Esophagus muscularis mucosa (tissue), 4 donors: ENCODE measurements around the gene MANSC4. TPM values are rescaled to one million over a fixed set of nuclear protein-coding genes. Genes with fewer than 3 reads are reported as not detected.

Source experiments
- DNase-seq: peaks from one replicate; pipeline ENCODE4 v3.0.0-alpha.2; 2017; ENCODE audit errors: extremely low spot score
- H3K27ac ChIP-seq, 4 donors: fragments of 200-600 bp; sonication (generic); replicated peaks in 1 of 4; 1 replicate in 3 of 4; 2 replicates in 1 of 4; pipeline ENCODE4 v1.5.1; 2016 to 2019; ENCODE audit warnings: mild to moderate bottlenecking in 1 of 4
- H3K27me3 ChIP-seq, 4 donors: fragments of 200-600 bp; sonication (generic); one replicate each; pipeline versions ENCODE4 v1.5.1 to v1.6.0; 2016 to 2019
- H3K36me3 ChIP-seq, 4 donors: fragments of 200-600 bp; sonication (generic); one replicate each; pipeline ENCODE4 v1.5.1; 2016 to 2019
- H3K4me1 ChIP-seq, 4 donors: fragments of 200-600 bp; sonication (generic); one replicate each; pipeline ENCODE4 v1.5.1; 2016 to 2019
- H3K4me3 ChIP-seq, 4 donors: fragments of 200-600 bp; sonication (generic); 1 replicate in 2 of 4; 2 replicates in 2 of 4; pipeline ENCODE4 v1.5.1; 2016 to 2019; ENCODE audit warnings: mild to moderate bottlenecking in 4 of 4, moderate library complexity in 1 of 4
- H3K9me3 ChIP-seq, 4 donors: fragments of 200-600 bp; sonication (generic); 1 replicate in 3 of 4; 2 replicates in 1 of 4; pipeline ENCODE4 v1.5.1; 2016 to 2019
- EP300 ChIP-seq: sonication (generic); formaldehyde crosslinking; IDR thresholded peaks from one replicate; pipeline ENCODE4 v1.6.1; 2017; ENCODE audit warnings: antibody characterized with exemption
- POLR2A ChIP-seq: fragments of 450-650 bp; IDR thresholded peaks from one replicate; pipeline ENCODE4 v1.6.1; 2017; ENCODE audit warnings: antibody characterized with exemption, moderate library complexity, mild to moderate bottlenecking, low read depth
- POLR2AphosphoS5 ChIP-seq, 2 donors: sonication (generic); formaldehyde crosslinking; IDR thresholded peaks; one replicate each; pipeline ENCODE4 v1.6.1; 2017; ENCODE audit warnings: antibody characterized with exemption in 2 of 2
- WGBS: methylation state at CpG from one replicate; pipeline ENCODE4 v1.1.5; 2018; 5-methylcytosine and 5-hydroxymethylcytosine counted together
- intact Hi-C: fragments of 100-400 bp; cut with DNase I; formaldehyde crosslinking; loops from one replicate; pipeline ENCODE4 v1.15.1; 2023
- total RNA-seq, 4 donors: library from RNA; depleted of rRNA; stranded (reverse); fragments of >200 nt; gene quantifications; one replicate each; pipeline versions ENCODE4 v1.1.0 to v1.2.1, GENCODE V29; 2016
- TF ChIP-seq, protein P1 (sequence below), 3 experiments: fragments of 200-600 bp in 2 of 3; fragments of 450-650 bp in 1 of 3; sonication (generic) in 2 of 3; IDR thresholded peaks; one replicate each; pipeline ENCODE4 v1.5.1; 2017 to 2019; ENCODE audit warnings: antibody characterized with exemption in 3 of 3, mild to moderate bottlenecking in 2 of 3, moderate library complexity in 1 of 3

The MANSC4 gene
- total RNA-seq, 4 donors from 2014 or later: 0.39 TPM; not detected in 3

DNA sequence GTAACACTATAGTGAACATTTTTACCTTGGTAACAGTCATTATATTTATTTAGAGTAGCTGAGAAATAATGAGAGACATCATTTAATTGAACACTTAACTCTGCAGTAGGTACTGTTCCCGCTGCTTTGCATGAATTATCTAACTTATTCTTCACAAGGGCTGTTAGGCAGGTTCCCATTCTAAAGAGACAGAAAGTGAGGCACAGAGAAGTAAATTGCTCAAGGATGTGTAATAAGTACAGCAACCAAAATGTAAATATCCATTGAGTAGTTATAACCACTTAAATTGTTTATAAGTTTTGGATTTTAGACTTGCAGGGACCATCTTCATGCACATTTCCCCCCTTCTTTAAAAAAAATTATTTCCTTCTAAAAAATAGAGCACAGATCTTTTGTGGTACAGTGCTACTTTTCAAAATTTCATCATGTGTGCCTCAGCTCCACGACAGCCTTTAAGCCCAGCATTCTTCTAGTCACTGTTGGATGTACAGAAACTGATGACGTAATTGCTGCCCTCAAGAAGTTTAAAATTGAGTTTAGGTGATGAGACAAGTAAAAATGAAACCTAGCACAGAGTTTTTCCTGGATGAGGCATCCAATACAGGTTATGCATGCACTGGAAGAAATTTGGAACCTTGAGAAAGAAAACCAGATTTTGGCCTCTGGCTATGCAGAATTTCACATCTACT, 6.0 kb upstream of the MANSC4 start:
- intact Hi-C loops: no loop called here
- Histone ChIP-seq H3K4me3 (no peak overlapping the region), H3K27me3 (no peaks in the 10 kb centered on the region), H3K36me3 (peaks cover 0 to 2% (median 0%) of the 10 kb centered on the region in 4 donors), H3K9me3 (no peaks in the 10 kb centered on the region), H3K4me1 (peaks cover 20 to 98% (median 91%) of the 10 kb centered on the region in 4 donors), H3K27ac (no peak overlapping the region)
- no peak for DNase-seq
- 75% methylated on average over 3 of the region's 3 CpGs for WGBS
- TF ChIP-seq, protein P1, sequence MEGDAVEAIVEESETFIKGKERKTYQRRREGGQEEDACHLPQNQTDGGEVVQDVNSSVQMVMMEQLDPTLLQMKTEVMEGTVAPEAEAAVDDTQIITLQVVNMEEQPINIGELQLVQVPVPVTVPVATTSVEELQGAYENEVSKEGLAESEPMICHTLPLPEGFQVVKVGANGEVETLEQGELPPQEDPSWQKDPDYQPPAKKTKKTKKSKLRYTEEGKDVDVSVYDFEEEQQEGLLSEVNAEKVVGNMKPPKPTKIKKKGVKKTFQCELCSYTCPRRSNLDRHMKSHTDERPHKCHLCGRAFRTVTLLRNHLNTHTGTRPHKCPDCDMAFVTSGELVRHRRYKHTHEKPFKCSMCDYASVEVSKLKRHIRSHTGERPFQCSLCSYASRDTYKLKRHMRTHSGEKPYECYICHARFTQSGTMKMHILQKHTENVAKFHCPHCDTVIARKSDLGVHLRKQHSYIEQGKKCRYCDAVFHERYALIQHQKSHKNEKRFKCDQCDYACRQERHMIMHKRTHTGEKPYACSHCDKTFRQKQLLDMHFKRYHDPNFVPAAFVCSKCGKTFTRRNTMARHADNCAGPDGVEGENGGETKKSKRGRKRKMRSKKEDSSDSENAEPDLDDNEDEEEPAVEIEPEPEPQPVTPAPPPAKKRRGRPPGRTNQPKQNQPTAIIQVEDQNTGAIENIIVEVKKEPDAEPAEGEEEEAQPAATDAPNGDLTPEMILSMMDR (IDR thresholded peaks at IDR 0.05): no peak
- no peak for TF ChIP-seq EP300
- TF ChIP-seq POLR2AphosphoS5 (IDR thresholded peaks at IDR 0.05): no peak
- no peak for TF ChIP-seq POLR2A

DNA sequence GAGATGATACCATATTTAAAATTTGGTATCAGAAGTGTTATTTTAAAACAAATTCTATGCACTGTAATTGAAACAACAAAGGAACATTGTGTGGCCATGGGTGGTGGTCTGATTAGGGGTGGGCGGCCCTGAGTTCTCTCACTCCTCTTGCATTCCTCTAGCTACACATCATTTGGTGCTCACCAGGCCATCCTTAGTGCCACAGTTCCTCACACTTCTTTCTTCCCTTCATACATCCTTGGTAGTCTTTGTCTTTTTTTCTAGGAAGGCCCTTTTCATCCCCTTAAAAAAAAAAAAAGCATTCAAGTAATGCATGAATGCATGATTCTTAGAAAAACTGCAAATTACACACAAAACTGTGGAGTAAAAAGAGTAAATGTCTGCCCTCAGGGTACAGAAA, 2.4 kb upstream of the MANSC4 start:
- TF ChIP-seq EP300 (no peak), POLR2A (no peak), POLR2AphosphoS5 (IDR thresholded peaks at IDR 0.05) (no peak)
- TF ChIP-seq, protein P1 (IDR thresholded peaks at IDR 0.05): no peak
- 64% methylated on average over 1 of the region's 1 CpG for WGBS
- no peak for DNase-seq
- Histone ChIP-seq H3K27ac (peak overlapping the region; percentile 95 to 97 (median 96)), H3K9me3 (no peaks in the 10 kb centered on the region), H3K4me1 (peaks cover 22 to 77% (median 76%) of the 10 kb centered on the region in 4 donors), H3K4me3 (peak overlapping the region; percentile 88 to 90 (median 88)), H3K27me3 (no peaks in the 10 kb centered on the region), H3K36me3 (no peaks in the 10 kb centered on the region)
- intact Hi-C loops: loop anchor here (5.0 kb wide), 1 partner anchor 40 kb away; no protein-coding TSS in a partner anchor

DNA sequence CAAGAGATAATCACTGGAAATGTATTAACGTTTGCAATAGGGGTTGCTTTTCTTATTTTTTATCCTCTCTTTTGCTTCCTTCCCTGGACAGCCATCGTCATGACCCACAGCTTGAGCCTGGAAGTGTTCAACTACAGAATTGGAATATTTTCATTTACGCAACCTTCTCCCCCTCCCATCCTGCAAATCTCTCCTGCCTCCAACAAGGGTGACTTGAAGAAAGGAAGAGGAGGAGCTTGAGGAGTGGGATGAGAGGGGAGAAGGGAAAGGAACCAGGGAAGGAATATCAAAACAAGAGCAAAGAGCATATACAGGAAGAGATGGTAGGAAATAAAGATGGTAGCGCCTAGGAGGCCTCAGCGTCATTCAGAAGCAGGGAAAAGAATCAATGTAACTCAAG, 1.6 kb upstream of the MANSC4 start:
- peak overlapping the region; percentile 88 to 90 (median 88) for H3K4me3 ChIP-seq
- no peak for TF ChIP-seq POLR2AphosphoS5 (IDR thresholded peaks at IDR 0.05)
- no peak for TF ChIP-seq EP300
- TF ChIP-seq, protein P1 (IDR thresholded peaks at IDR 0.05): no peak
- no peak for TF ChIP-seq POLR2A
- no peaks in the 10 kb centered on the region for H3K9me3 ChIP-seq
- H3K27me3 ChIP-seq: no peaks in the 10 kb centered on the region
- peaks cover 22 to 70% (median 68%) of the 10 kb centered on the region in 4 donors for H3K4me1 ChIP-seq
- intact Hi-C loops: loop anchor here (5.0 kb wide), 1 partner anchor 39 kb away; no protein-coding TSS in a partner anchor
- 43% methylated on average over 5 of the region's 5 CpGs for WGBS
- H3K27ac ChIP-seq: peak overlapping the region; percentile 95 to 97 (median 96)
- no peaks in the 10 kb centered on the region for H3K36me3 ChIP-seq
- DNase-seq: no peak

DNA sequence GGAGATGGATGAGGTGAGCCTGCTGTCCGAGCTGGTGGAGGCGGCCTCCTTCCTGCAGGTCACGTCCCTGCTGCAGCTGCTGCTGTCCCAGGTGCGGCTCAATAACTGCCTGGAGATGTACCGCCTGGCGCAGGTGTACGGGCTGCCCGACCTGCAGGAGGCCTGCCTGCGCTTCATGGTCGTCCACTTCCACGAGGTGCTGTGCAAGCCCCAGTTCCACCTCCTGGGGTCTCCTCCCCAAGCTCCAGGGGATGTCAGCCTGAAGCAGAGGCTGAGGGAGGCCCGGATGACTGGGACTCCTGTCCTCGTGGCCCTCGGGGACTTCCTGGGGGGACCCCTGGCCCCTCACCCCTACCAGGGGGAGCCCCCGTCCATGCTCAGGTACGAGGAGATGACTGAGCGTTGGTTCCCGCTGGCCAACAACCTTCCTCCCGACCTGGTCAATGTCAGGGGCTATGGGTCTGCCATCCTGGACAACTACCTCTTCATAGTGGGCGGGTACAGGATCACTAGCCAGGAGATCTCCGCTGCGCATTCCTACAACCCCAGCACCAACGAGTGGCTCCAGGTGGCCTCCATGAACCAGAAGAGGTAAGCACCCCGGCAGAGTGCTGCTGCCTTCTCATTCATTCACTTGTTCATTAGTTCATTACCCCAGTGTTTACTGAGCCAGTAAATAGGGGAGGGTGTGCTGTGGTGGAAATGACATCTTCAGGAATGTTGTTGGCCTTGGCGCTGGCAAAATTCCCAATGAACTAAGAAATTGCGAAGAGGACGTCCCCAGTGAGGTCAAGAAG, 774 bp upstream of the MANSC4 start:
- H3K36me3 ChIP-seq: no peaks in the 10 kb centered on the region
- 18% methylated on average over 9 of the region's 27 CpGs for WGBS
- peak; percentile 22 to 53 for TF ChIP-seq POLR2AphosphoS5 (IDR thresholded peaks at IDR 0.05)
- TF ChIP-seq, protein P1 (IDR thresholded peaks at IDR 0.05): no peak
- H3K9me3 ChIP-seq: no peaks in the 10 kb centered on the region
- H3K4me1 ChIP-seq: peaks cover 22 to 63% (median 59%) of the 10 kb centered on the region in 4 donors
- H3K4me3 ChIP-seq: peak overlapping the region; percentile 88 to 90 (median 88)
- DNase-seq: no peak
- H3K27ac ChIP-seq: peak overlapping the region; percentile 95 to 97 (median 96)
- intact Hi-C loops: loop anchor here (5.0 kb wide), 1 partner anchor 39 kb away; no protein-coding TSS in a partner anchor
- H3K27me3 ChIP-seq: no peaks in the 10 kb centered on the region
